Naive thymus-derived CD8-positive, alpha-beta T cell (primary cell): ENCODE data around the gene DLG4. TPM values are rescaled to one million over a fixed set of nuclear protein-coding genes. Genes with fewer than 3 reads are reported as not detected.
"Not testable (repeated sequence)": the region's sequence is repeated elsewhere in the genome, so short reads cannot be mapped to it uniquely, and the experiment has no call there.

Experiments
- ATAC-seq, 2 donors: fragments of 150-1000 bp; cut with Tn5 transposase in 1 of 2; sonication (Bioruptor Pico), chemical (Tn5 transposase) in 1 of 2; 1 replicate in 1 of 2; 2 replicates in 1 of 2; pipeline ENCODE4 v1.10.0; 2021; ENCODE audit warnings: mild to moderate bottlenecking in 2 of 2, moderate library complexity in 2 of 2
- POLR2A ChIA-PET: fragments of 350-600 bp; sonication (Branson Sonifier 250); formaldehyde crosslinking; loops from one replicate; lab custom pipeline; 2021; ENCODE audit warnings: antibody characterized with exemption; lab: Charles Lee
- DNase-seq, 10 donors: peaks; one replicate each; pipeline versions ENCODE4 v3.0.0 to v3.0.0-alpha.2; 2020 to 2022
- H3K27ac Mint-ChIP-seq, 10 donors: one replicate each; pipeline ENCODE4 v1.8.0; 2020 to 2022; ENCODE audit warnings: mild to moderate bottlenecking in 10 of 10, mixed read lengths in 10 of 10, moderate library complexity in 4 of 10, inconsistent platforms in 1 of 10
- H3K27me3 Mint-ChIP-seq, 5 donors: one replicate each; pipeline ENCODE4 v1.8.0; 2021 to 2022; ENCODE audit warnings: mixed read lengths in 5 of 5
- H3K36me3 Mint-ChIP-seq, 3 donors: one replicate each; pipeline ENCODE4 v1.8.0; 2020 to 2022; ENCODE audit warnings: mixed read lengths in 3 of 3, mild to moderate bottlenecking in 2 of 3, inconsistent platforms in 1 of 3
- H3K4me1 Mint-ChIP-seq, 4 donors: one replicate each; pipeline ENCODE4 v1.8.0; 2021 to 2022; ENCODE audit warnings: mixed read lengths in 4 of 4
- H3K4me3 Mint-ChIP-seq, 10 donors: one replicate each; pipeline ENCODE4 v1.8.0; 2020 to 2022; ENCODE audit warnings: mild to moderate bottlenecking in 10 of 10, mixed read lengths in 10 of 10, moderate library complexity in 6 of 10, inconsistent platforms in 1 of 10
- H3K9me3 Mint-ChIP-seq, 9 donors: one replicate each; pipeline ENCODE4 v1.8.0; 2020 to 2022; ENCODE audit warnings: mixed read lengths in 9 of 9, mild to moderate bottlenecking in 3 of 9, inconsistent platforms in 1 of 9, moderate library complexity in 1 of 9
- polyA plus RNA-seq, 3 donors: library from polyadenylated mRNA; unstranded; fragments of 300-500 nt; fragmentation: Illumina TruSeq; gene quantifications; one replicate each; pipeline ENCODE4 v1.2.3, GENCODE V29; 2021
- total RNA-seq, 8 experiments: library from RNA in 2 of 8; stranded (reverse) in 2 of 8; gene quantifications; one replicate each; pipeline ENCODE4 v1.2.3 and lab custom pipeline; 2021 to 2026

DLG4 gene
- total and polyA plus RNA-seq, 5 experiments from 2014 or later: 0.24 to 10.2 (median 0.62) TPM

DNA sequence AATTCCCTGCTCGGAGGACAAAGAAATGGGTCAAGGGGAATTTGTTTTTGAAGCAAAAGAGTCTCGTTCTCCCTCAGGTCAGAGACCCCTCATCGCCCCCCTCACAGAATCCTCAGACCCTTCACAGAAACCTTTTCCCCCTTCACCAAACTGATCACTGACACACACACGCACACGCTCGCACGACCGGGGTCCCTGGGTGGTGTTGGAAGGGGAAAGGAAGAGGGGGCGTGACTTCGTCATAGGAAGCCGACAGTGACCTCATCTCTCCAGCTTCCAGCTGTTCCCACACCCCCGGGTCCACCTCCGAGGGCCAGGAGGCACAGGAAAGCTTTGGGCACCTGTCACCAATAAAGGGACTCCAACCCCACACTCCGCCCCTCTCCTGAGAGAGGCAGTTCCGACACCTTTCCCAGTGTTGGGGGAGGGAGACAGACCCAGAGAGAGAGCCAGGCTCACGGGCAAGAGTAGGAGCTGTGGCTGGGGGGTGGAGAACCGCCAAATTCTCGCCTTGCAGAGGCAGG, 41.6 kb downstream of the DLG4 start:
- peaks cover 7 to 16% (median 10%) of the 10 kb centered on the region in 4 donors for H3K4me1 Mint-ChIP-seq
- H3K27ac Mint-ChIP-seq: peak overlapping the region in 6 of 10 donors; percentile 32 to 75 (median 68)
- peak in 2 of 10 donors; percentile 11 to 28 for DNase-seq
- peak overlapping the region; percentile 62 to 88 (median 78) for H3K4me3 Mint-ChIP-seq
- no peaks in the 10 kb centered on the region for H3K9me3 Mint-ChIP-seq
- H3K36me3 Mint-ChIP-seq: no peaks in the 10 kb centered on the region
- POLR2A ChIA-PET: interaction anchor here (0.7 to 1.5 kb wide), 3 partner anchors 61 to 132 kb away, joined by 5 to 8 read pairs (median 8); no protein-coding TSS in a partner anchor
- no peak for ATAC-seq
- peaks cover 0 to 10% (median 4%) of the 10 kb centered on the region in 5 donors for H3K27me3 Mint-ChIP-seq

GRCh38 chr17:7177191-7177953, 42.3 kb downstream of the DLG4 start:
- Mint-ChIP-seq H3K27ac (peak overlapping the region in 7 of 10 donors; percentile 29 to 75 (median 66)), H3K27me3 (peaks cover 0 to 10% (median 4%) of the 10 kb centered on the region in 5 donors)
- POLR2A ChIA-PET: interaction anchor here (1.1 to 1.5 kb wide), 2 partner anchors 57 to 131 kb away, joined by 3 to 8 read pairs; partner anchors contain the start of gene DVL2

DNA sequence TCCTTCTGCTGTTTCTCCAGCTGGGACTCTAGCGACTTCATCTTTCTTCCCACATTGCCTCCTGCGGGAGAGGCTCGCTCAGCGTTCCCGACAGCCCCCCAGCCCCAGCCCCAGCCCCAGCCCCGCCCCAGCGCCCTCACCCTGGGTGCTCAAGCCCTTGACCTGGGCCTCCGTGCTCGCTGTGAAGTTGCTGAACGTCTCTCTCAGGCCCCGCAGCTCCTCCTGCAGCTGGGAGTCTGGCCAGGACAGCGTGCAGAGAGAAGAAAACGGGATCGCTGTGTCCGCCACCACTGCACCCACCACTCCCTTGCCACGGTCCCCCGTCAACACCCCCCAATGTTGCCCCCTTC, 42.8 kb downstream of the DLG4 start:
- Mint-ChIP-seq H3K27ac (no peak overlapping the region), H3K9me3 (no peaks in the 10 kb centered on the region), H3K4me1 (peaks cover 7 to 16% (median 10%) of the 10 kb centered on the region in 4 donors), H3K36me3 (no peaks in the 10 kb centered on the region), H3K4me3 (peak overlapping the region in 2 of 10 donors; percentile 79 to 84), H3K27me3 (peaks cover 0 to 10% (median 4%) of the 10 kb centered on the region in 5 donors)
- peak in 1 of 10 donors; percentile 41 for DNase-seq
- POLR2A ChIA-PET: interaction anchor here (1.1 to 1.5 kb wide), 2 partner anchors 57 to 130 kb away, joined by 3 to 8 read pairs; partner anchors contain the start of gene DVL2
- ATAC-seq: no peak

More at GRCh38 chr17:7177191-7177953, 42.3 kb downstream of the DLG4 start:
- peaks cover 7 to 16% (median 10%) of the 10 kb centered on the region in 4 donors for H3K4me1 Mint-ChIP-seq
- H3K9me3 Mint-ChIP-seq: no peaks in the 10 kb centered on the region
- peak overlapping the region; percentile 62 to 88 (median 78) for H3K4me3 Mint-ChIP-seq
- DNase-seq: peak; percentile 50 to 78 (median 64)
- ATAC-seq: peak; percentile 84
- H3K36me3 Mint-ChIP-seq: no peaks in the 10 kb centered on the region

DNA sequence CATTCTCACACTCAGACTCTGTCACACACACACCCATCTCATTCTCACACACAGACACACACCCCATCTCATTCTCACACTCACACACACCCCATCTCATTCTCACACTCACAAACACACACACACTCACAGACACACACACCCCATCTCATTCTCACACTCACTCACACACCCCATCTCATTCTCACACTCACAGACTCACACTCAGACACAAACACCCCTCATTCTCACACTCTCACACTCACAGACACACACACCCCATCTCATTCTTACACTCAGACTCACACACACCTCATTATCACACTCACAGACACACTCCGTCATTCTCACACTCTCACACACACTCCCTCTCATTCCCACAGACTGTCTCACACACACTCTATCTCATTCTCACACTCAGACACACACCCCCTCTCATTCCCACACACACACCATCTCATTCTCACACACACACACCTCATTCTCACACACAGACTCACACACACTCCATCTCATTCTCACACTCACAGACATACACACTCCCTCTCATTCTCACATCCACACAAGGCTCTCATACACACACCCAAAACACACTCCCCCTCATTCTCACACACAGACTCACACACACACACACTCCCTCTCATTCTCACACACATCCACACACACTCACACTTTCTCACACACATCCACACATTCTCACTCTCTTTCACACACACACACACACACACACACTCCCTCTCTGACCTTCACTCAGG, 43.4 kb downstream of the DLG4 start:
- POLR2A ChIA-PET: interaction anchor here (1.1 kb wide), 1 partner anchor 58 kb away, joined by 3 read pairs; the partner anchor contains the start of gene DVL2
- DNase-seq: peak in 1 of 10 donors; percentile 31
- Mint-ChIP-seq H3K4me1 (peaks cover 7 to 16% (median 10%) of the 10 kb centered on the region in 4 donors), H3K27me3 (peaks cover 0 to 10% (median 4%) of the 10 kb centered on the region in 5 donors), H3K27ac (no peak overlapping the region), H3K36me3 (no peaks in the 10 kb centered on the region), H3K4me3 (no peak overlapping the region), H3K9me3 (peaks cover 0 to 1% (median 0%) of the 10 kb centered on the region in 9 donors)
- no peak for ATAC-seq

DNA sequence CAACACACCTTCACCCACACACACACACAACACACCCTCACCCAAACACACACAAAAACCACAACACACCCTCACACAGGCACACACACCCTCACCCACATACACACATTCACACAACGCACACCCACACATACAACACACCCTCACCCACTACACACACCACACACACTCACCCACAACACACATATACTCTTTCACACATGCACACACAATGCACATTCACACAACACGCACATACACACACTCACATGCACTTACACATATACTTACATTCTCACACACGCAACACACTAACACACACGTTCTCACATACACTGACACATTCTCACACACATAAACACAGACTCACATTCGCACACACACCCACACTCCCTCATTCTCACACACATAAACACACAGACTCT, 44.3 kb downstream of the DLG4 start:
- Mint-ChIP-seq H3K27me3 (peaks cover 0 to 10% (median 4%) of the 10 kb centered on the region in 5 donors), H3K4me1 (peaks cover 7 to 16% (median 10%) of the 10 kb centered on the region in 4 donors), H3K27ac (no peak overlapping the region), H3K4me3 (no peak overlapping the region), H3K36me3 (peaks cover 0 to 3% (median 3%) of the 10 kb centered on the region in 3 donors), H3K9me3 (peaks cover 0 to 8% (median 3%) of the 10 kb centered on the region in 9 donors)
- no peak for ATAC-seq
- no peak for DNase-seq
- POLR2A ChIA-PET: no interaction called here

DNA sequence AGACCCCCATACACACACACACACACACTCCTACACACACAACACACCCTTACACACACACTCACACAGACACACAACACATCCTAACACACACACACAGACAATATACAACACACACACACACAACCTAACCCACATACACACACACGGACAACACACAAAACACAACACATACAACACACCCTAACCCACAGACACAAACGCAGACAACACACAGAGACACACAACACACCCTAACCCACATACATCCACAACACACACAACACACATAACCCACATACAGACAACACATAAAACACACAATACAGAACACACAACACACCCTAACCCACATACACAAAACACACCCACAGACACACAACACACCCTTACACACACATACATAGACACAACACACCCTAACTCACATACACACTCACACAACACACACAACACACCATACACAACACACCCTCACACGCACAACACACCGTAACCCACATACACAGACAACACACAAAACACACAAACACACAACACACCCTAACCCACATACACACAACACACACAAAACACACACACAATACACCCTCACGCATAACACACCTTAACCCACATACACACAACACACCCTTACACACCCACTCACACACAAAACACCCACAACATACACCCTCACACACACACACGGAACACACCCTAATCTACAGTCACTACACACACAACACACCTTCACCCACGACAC, 44.9 kb downstream of the DLG4 start:
- Mint-ChIP-seq H3K4me3 (no peak overlapping the region), H3K27ac (no peak overlapping the region), H3K36me3 (peaks cover 0 to 5% (median 5%) of the 10 kb centered on the region in 3 donors), H3K27me3 (peaks cover 0 to 10% (median 4%) of the 10 kb centered on the region in 5 donors), H3K9me3 (peaks cover 0 to 12% (median 5%) of the 10 kb centered on the region in 9 donors), H3K4me1 (peaks cover 7 to 16% (median 10%) of the 10 kb centered on the region in 4 donors)
- POLR2A ChIA-PET: interaction anchor here (0.9 kb wide), 1 partner anchor 44 kb away, joined by 3 read pairs; no protein-coding TSS in a partner anchor
- DNase-seq (peak in 1 of 10 donors; percentile 21), ATAC-seq (no peak)

DNA sequence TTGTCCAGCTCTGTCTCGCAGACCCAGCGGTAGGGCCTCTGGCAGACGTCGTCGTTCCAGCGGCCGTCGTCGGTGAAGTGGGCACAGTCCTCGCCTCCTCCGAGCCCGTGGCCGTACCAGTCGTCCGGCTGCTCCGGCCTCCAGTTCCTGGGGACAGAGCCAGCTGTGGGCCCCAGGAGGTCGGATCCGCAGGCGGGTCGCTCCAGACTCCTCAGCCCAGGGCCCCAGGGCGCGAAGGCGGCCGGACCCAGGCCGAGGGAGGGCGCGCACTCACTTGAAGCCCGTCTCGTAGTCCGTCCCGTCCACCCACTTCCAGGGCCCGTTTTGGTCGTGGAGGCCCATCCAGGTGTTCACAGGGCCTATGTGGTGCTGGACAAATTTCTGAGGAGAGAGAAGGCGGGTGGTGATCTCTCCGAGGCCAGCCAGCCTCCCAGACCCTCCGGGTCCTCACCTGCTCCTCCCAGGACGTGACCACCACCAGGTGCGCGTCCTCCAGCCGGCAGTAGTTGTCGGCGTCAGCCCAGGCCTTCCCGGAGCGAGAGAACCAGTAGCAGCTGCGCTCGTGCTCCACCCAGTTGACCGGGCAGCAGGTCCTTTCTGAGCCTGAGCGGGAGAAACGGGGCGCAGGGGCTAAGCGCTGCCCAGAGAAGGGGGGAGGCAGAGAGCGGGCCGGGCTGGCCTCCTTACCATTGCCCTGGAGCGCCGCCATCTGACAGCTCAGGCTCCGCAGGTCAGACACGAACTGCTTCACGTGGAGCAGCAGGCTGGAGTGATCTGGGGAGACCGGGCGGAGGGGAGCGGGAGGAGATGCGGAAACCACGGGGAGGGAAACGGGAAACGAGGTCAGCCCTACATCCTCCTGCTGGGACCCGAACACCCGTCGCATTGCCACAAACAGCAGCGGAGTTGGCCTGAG, 45.7 kb downstream of the DLG4 start:
- Mint-ChIP-seq H3K9me3 (peaks cover 0 to 18% (median 10%) of the 10 kb centered on the region in 9 donors), H3K4me3 (no peak overlapping the region), H3K36me3 (peaks cover 0 to 9% (median 5%) of the 10 kb centered on the region in 3 donors), H3K27ac (peak overlapping the region in 2 of 10 donors; percentile 43 to 79), H3K27me3 (peaks cover 0 to 9% (median 4%) of the 10 kb centered on the region in 5 donors), H3K4me1 (peaks cover 7 to 20% (median 10%) of the 10 kb centered on the region in 4 donors)
- ATAC-seq (peak; percentile 73 to 78), DNase-seq (peak; percentile 24 to 67 (median 39))
- POLR2A ChIA-PET: interaction anchor here (0.9 kb wide), 1 partner anchor 44 kb away, joined by 3 read pairs; no protein-coding TSS in a partner anchor

DNA sequence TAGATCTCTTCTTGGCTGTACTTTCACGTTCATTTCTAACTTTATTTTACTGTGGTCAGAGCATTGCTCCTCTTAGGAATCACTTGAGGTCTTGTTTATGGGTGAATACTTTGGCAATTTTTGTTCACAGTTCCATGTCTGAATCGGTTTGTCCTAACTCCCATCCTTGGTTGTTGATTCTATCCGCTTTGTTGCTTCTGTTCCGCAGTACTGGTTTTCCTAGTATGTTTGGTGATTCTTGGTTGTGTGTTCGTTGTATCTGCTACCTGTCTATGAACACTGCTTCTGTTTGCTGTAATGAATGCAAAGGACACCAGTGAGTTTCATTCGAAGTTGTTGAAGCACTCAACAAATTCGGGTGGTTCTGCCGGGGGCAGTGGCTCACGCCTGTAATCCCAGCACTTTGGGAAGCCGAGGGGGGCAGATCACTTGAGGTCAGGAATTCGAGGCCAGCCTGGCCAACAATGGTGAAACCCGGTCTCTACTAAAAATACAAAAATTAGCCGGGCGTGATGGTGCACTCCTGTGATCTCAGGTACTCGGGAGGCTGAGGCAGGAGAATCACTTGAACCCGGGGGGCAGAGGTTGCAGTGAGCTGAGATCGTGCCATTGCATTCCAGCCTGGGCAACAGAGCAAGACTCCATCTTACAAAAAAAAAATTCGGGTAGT, 47.0 kb downstream of the DLG4 start:
- POLR2A ChIA-PET, ATAC-seq, H3K27ac Mint-ChIP-seq, H3K36me3 Mint-ChIP-seq, H3K27me3 Mint-ChIP-seq, H3K4me3 Mint-ChIP-seq, DNase-seq: not testable (repeated sequence)
- H3K4me1 Mint-ChIP-seq: peaks cover 2 to 13% (median 4%) of the 10 kb centered on the region in 4 donors
- peaks cover 0 to 23% (median 10%) of the 10 kb centered on the region in 9 donors for H3K9me3 Mint-ChIP-seq

DNA sequence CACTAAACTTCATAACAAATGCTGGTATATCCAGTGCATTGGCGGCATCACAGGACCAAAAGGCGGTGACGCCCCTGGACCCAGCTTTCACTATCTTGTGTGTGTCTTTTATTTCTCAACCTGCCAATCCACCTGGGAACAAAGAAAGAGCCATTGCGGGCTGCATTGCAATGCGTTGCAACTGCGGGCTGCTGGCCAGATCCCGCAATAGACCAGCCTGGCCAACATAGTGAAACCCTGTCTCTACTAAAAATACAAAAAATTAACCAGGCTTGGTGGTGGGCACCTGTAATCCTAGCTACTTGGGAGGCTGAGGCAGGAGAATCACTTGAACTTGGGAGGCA, 50.1 kb downstream of the DLG4 start:
- H3K27ac Mint-ChIP-seq, H3K4me1 Mint-ChIP-seq, POLR2A ChIA-PET, H3K27me3 Mint-ChIP-seq, ATAC-seq, H3K36me3 Mint-ChIP-seq, DNase-seq, H3K4me3 Mint-ChIP-seq: not testable (repeated sequence)
- H3K9me3 Mint-ChIP-seq: peaks cover 0 to 26% (median 10%) of the 10 kb centered on the region in 9 donors

DNA sequence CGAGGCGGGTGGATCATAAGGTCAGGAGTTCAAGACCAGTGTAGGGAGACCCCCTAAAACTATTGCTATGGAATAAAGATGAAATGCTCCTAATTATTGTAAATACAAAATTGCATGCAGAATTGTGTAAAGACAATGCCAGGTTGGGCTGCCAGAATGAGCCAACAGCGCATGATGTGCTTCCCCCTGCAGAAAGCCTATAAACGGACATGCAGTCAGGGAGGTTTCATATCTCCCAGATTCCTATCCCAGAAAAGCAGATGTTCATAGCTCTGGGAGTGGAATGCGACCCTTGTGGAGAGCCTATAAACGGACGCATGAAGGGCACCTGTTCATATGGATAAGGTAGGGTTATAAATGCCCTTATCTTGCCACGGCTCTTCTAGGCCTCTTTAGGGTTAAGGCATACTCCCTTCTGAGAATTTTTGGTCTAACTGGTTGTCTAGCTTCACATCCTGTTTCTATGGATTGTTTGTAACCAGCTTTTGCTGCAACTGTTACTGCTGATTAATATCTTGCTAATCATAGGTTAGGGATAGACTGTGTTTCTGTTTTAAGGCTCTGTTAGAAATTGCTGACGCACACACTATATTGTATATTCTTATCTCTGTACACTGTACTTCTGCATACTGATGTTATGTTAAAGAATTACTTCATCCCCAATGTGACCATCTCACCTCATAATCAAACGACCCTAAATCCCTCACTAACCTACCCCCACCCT, 50.6 kb downstream of the DLG4 start:
- POLR2A ChIA-PET, H3K4me1 Mint-ChIP-seq, H3K27me3 Mint-ChIP-seq, ATAC-seq, H3K27ac Mint-ChIP-seq, H3K36me3 Mint-ChIP-seq, H3K4me3 Mint-ChIP-seq, DNase-seq: not testable (repeated sequence)
- peaks cover 0 to 26% (median 10%) of the 10 kb centered on the region in 9 donors for H3K9me3 Mint-ChIP-seq
